Suppressor macrophage (primary cell): Measurements from ENCODE around the gene TAC4.

Experiments used
- DNase-seq, 4 experiments: peaks; one replicate each; pipeline ENCODE4 v3.0.0-alpha.2; 2020 to 2022

TAC4 gene

GRCh38 chr17:49872754-49873377 is 25.0 kb upstream of the TAC4 start:
- DNase-seq: no peak

- no peak for DNase-seq
These were observed 23.3 kb upstream of the TAC4 start for GRCh38 chr17:49871211-49871610.

- no peak for DNase-seq
These were observed 22.4 kb upstream of the TAC4 start for GRCh38 chr17:49870298-49870697.

- DNase-seq: no peak
These were observed 21.1 kb upstream of the TAC4 start for GRCh38 chr17:49869038-49869374.

- no peak for DNase-seq
These were observed 19.1 kb upstream of the TAC4 start for GRCh38 chr17:49866882-49867413.

- DNase-seq: peak in 2 of 4 experiments; percentile 28 to 35
These were observed 18.1 kb upstream of the TAC4 start for GRCh38 chr17:49866019-49866380.

GRCh38 chr17:49862781-49863331 is 15.0 kb upstream of the TAC4 start:
- DNase-seq: peak in 2 of 4 experiments; percentile 27 to 35

GRCh38 chr17:49861150-49861884 is 13.4 kb upstream of the TAC4 start:
- peak; percentile 35 to 65 (median 50) for DNase-seq

- DNase-seq: peak; percentile 49 to 77 (median 70)
These were observed 12.4 kb upstream of the TAC4 start for GRCh38 chr17:49859991-49860953.

GRCh38 chr17:49858796-49859195 is 10.9 kb upstream of the TAC4 start:
- DNase-seq: peak; percentile 63 to 87 (median 80)

GRCh38 chr17:49854126-49854525 is 6.3 kb upstream of the TAC4 start:
- peak in 3 of 4 experiments; percentile 37 to 57 (median 54) for DNase-seq

- no peak for DNase-seq
These were observed 5.7 kb upstream of the TAC4 start for GRCh38 chr17:49853470-49854015.

GRCh38 chr17:49851387-49852291 is 3.8 kb upstream of the TAC4 start:
- DNase-seq: peak; percentile 66 to 86 (median 76)

GRCh38 chr17:49850772-49851386 is 3.0 kb upstream of the TAC4 start:
- peak in 3 of 4 experiments; percentile 43 to 67 (median 58) for DNase-seq

GRCh38 chr17:49850218-49850610 is 2.3 kb upstream of the TAC4 start:
- no peak for DNase-seq

- no peak for DNase-seq
These were observed 870 bp upstream of the TAC4 start for GRCh38 chr17:49848739-49849138.

GRCh38 chr17:49846938-49847712 is 744 bp downstream of the TAC4 start:
- no peak for DNase-seq

GRCh38 chr17:49845321-49845720 is 2.5 kb downstream of the TAC4 start:
- DNase-seq: no peak

- DNase-seq: peak in 1 of 4 experiments; percentile 30
These were observed 4.0 kb downstream of the TAC4 start for GRCh38 chr17:49843774-49844350.
